H9 (cell line): ENCODE results near the gene CAPSL. TPM values are rescaled to one million over a fixed set of nuclear protein-coding genes. Genes with fewer than 3 reads are reported as not detected.

ENCODE experiments used
- DNase-seq: peaks from one replicate; pipeline ENCODE4 v3.0.0-alpha.2; 2017
- H2AFZ ChIP-seq: one replicate; pipeline ENCODE4 v1.6.1; 2013; ENCODE audit warnings: mild to moderate bottlenecking, low read length, control low read depth, moderate library complexity
- H2AK5ac ChIP-seq: 2 replicates; pipeline ENCODE4 v1.6.1; 2013; ENCODE audit warnings: low read length, control low read depth, mixed read lengths; ENCODE audit not compliant: insufficient read length
- H2BK120ac ChIP-seq: one replicate; pipeline ENCODE4 v1.6.1; 2013; ENCODE audit warnings: low read depth, mild to moderate bottlenecking, low read length, control low read depth, inconsistent platforms; ENCODE audit not compliant: poor library complexity, severe bottlenecking
- H2BK12ac ChIP-seq: 2 replicates; pipeline ENCODE4 v1.6.1; 2013; ENCODE audit warnings: low read length, control low read depth, mixed read lengths, low read depth; ENCODE audit not compliant: insufficient read length
- H2BK15ac ChIP-seq: 2 replicates; pipeline ENCODE4 v1.6.1; 2013; ENCODE audit warnings: low read depth, low read length, control low read depth
- H2BK20ac ChIP-seq: one replicate; pipeline ENCODE4 v1.6.1; 2013; ENCODE audit warnings: low read depth, mild to moderate bottlenecking, low read length, control low read depth, inconsistent platforms; ENCODE audit not compliant: poor library complexity, severe bottlenecking
- H2BK5ac ChIP-seq: 2 replicates; pipeline ENCODE4 v1.6.1; 2013; ENCODE audit warnings: low read length, control low read depth, mixed read lengths; ENCODE audit not compliant: insufficient read length
- H3K14ac ChIP-seq: 2 replicates; pipeline ENCODE4 v1.6.1; 2013; ENCODE audit warnings: low read length, control low read depth; ENCODE audit not compliant: insufficient read depth
- H3K18ac ChIP-seq: 2 replicates; pipeline ENCODE4 v1.6.1; 2013; ENCODE audit warnings: low read depth, mild to moderate bottlenecking, mixed read lengths, low read length, control low read depth; ENCODE audit not compliant: insufficient read length
- H3K23ac ChIP-seq: 2 replicates; pipeline ENCODE4 v1.6.1; 2013; ENCODE audit warnings: low read length, control low read depth, mixed read lengths, low read depth; ENCODE audit not compliant: insufficient read length
- H3K23me2 ChIP-seq: 2 replicates; pipeline ENCODE4 v1.6.1; 2013; ENCODE audit warnings: low read depth, mild to moderate bottlenecking, mixed read lengths, low read length, control low read depth; ENCODE audit not compliant: insufficient read length, poor library complexity, severe bottlenecking
- H3K27ac ChIP-seq: 2 replicates; pipeline ENCODE4 v1.5.1; 2013; ENCODE audit warnings: low read length, control low read depth, mixed read lengths, low read depth; ENCODE audit not compliant: insufficient read length
- H3K27me3 ChIP-seq: 2 replicates; pipeline ENCODE4 v1.6.1; 2013; ENCODE audit warnings: low read length, control low read depth, inconsistent platforms; ENCODE audit not compliant: insufficient read depth
- H3K4ac ChIP-seq: 2 replicates; pipeline ENCODE4 v1.6.1; 2013; ENCODE audit warnings: low read depth, mild to moderate bottlenecking, control low read depth, inconsistent platforms, low read length, moderate library complexity
- H3K4me1 ChIP-seq: 2 replicates; pipeline ENCODE4 v1.6.1; 2013; ENCODE audit warnings: low read length, control low read depth, inconsistent platforms; ENCODE audit not compliant: insufficient read depth
- H3K4me2 ChIP-seq: 2 replicates; pipeline ENCODE4 v1.6.1; 2013; ENCODE audit warnings: low read length, control low read depth, mixed read lengths; ENCODE audit not compliant: insufficient read length, insufficient read depth
- H3K56ac ChIP-seq: 2 replicates; pipeline ENCODE4 v1.6.1; 2013; ENCODE audit warnings: low read depth, mild to moderate bottlenecking, mixed read lengths, low read length, control low read depth; ENCODE audit not compliant: insufficient read length
- H3K79me1 ChIP-seq: 2 replicates; pipeline ENCODE4 v1.6.1; 2013; ENCODE audit warnings: low read depth, mild to moderate bottlenecking, moderate library complexity, low read length, control low read depth, inconsistent platforms; ENCODE audit not compliant: insufficient read depth, poor library complexity, severe bottlenecking
- H3K79me2 ChIP-seq: 2 replicates; pipeline ENCODE4 v1.6.1; 2013; ENCODE audit warnings: low read length, control low read depth, inconsistent platforms; ENCODE audit not compliant: insufficient read depth
- H3K9ac ChIP-seq: 2 replicates; pipeline ENCODE4 v1.6.1; 2013; ENCODE audit warnings: low read length, control low read depth, mixed read lengths; ENCODE audit not compliant: insufficient read length; ENCODE audit errors: extremely low read depth
- H3K9me3 ChIP-seq: one replicate; pipeline ENCODE4 v1.6.1; 2013; ENCODE audit warnings: low read depth, low read length, inconsistent platforms; ENCODE audit not compliant: control insufficient read depth
- H3T11ph ChIP-seq: one replicate; pipeline ENCODE4 v1.6.1; 2013; ENCODE audit warnings: mild to moderate bottlenecking, low read length, control low read depth, inconsistent platforms
- H4K20me1 ChIP-seq: one replicate; pipeline ENCODE4 v1.6.1; 2013; ENCODE audit not compliant: control insufficient read depth, insufficient read length, insufficient read depth
- H4K5ac ChIP-seq: 2 replicates; pipeline ENCODE4 v1.6.1; 2013; ENCODE audit warnings: low read depth, mild to moderate bottlenecking, mixed read lengths, low read length, control low read depth; ENCODE audit not compliant: insufficient read length
- H4K8ac ChIP-seq: replicated peaks from 2 replicates; pipeline ENCODE4 v1.6.1; 2013; ENCODE audit warnings: low read length, control low read depth, mixed read lengths, low read depth; ENCODE audit not compliant: insufficient read length
- H4K91ac ChIP-seq: 2 replicates; pipeline ENCODE4 v1.6.1; 2013; ENCODE audit warnings: low read depth, mild to moderate bottlenecking, moderate library complexity, mixed read lengths, low read length, control low read depth; ENCODE audit not compliant: insufficient read length
- H3K27ac Mint-ChIP-seq, 3 experiments: 2 replicates in 2 of 3; 3 replicates in 1 of 3; pipeline ENCODE4 v1.8.0; 2020 to 2021; ENCODE audit warnings: mixed read lengths in 3 of 3, mild to moderate bottlenecking in 1 of 3, moderate library complexity in 1 of 3
- H3K27me3 Mint-ChIP-seq: 2 replicates; pipeline ENCODE4 v1.8.0; 2021; ENCODE audit warnings: low read depth, mild to moderate bottlenecking, moderate library complexity, mixed read lengths
- H3K36me3 Mint-ChIP-seq, 3 experiments: 2 replicates in 2 of 3; 3 replicates in 1 of 3; pipeline ENCODE4 v1.8.0; 2020 to 2021; ENCODE audit warnings: low read depth in 3 of 3, mixed read lengths in 3 of 3; ENCODE audit not compliant: insufficient read depth in 1 of 3
- H3K4me1 Mint-ChIP-seq, 2 experiments: 2 replicates each; pipeline ENCODE4 v1.8.0; 2020; ENCODE audit warnings: mixed read lengths in 2 of 2
- H3K4me3 Mint-ChIP-seq, 2 experiments: 2 replicates in 1 of 2; 3 replicates in 1 of 2; pipeline ENCODE4 v1.8.0; 2020 to 2021; ENCODE audit warnings: mild to moderate bottlenecking in 2 of 2, mixed read lengths in 2 of 2, moderate library complexity in 1 of 2
- H3K9me3 Mint-ChIP-seq, 2 experiments: 2 replicates in 1 of 2; 3 replicates in 1 of 2; pipeline ENCODE4 v1.8.0; 2020; ENCODE audit warnings: mild to moderate bottlenecking in 2 of 2, mixed read lengths in 2 of 2, moderate library complexity in 1 of 2
- WGBS: extraction: QIAGEN DNeasy Blood & Tissue Kit; methylation state at CpG from one replicate; pipeline ENCODE4 v1.1.7; 2013; ENCODE audit warnings: missing lambda C conversion rate, low lambda C conversion rate, mixed read lengths; ENCODE audit not compliant: insufficient read length; ENCODE audit errors: extremely low coverage; 5-methylcytosine and 5-hydroxymethylcytosine counted together
- total RNA-seq: library from RNA; stranded (reverse); gene quantifications from 2 replicates; pipeline ENCODE4 v1.2.1, GENCODE V29; 2021
- TF ChIP-seq, protein P1 (sequence below): fragments of 200-600 bp; sonication (generic); conservative IDR thresholded peaks from 3 replicates; pipeline ENCODE4 v1.8.0; 2021; ENCODE audit warnings: antibody characterized with exemption, mild to moderate bottlenecking

The CAPSL gene
- total RNA-seq, 1 experiment from 2014 or later, result not detected

DNA sequence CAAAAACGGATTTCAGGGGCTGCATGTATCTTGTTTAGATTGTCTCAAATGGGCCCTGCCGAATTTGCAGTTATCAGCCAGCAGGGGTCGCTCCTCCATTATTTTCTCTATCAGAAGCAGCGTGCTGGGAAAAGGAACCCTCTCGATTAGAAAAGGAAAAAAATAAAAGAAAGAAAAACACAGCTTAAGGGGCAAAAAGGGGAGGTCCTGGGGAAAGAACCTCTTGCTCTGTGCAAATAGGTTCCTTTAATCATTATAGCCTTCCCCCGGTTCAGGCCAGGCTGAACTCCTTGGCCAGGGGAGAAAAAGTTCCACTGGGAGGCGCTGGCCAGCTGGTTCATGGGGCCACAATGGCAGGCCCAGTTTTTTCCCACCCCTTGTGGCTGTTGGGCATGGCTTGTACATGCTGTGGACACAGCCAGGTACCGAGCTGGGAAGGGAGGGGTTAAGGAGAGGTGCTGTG, 25.0 kb upstream of the CAPSL start:
- no peak overlapping the region for H3K23ac ChIP-seq
- no CpG with 5 or more reads among the region's 8 CpGs for WGBS
- H3K79me2 ChIP-seq, result no peaks in the 10 kb centered on the region
- no peak overlapping the region; a peak in 1 of 7 replicates for H3K27ac Mint-ChIP-seq
- H3K4me1 Mint-ChIP-seq, result no peaks in the 10 kb centered on the region
- peaks cover 20 to 21% of the 10 kb centered on the region in 2 experiments for H3K9me3 Mint-ChIP-seq
- H3K9me3 ChIP-seq, result peaks cover 6% of the 10 kb centered on the region
- 0 out of 5 replicates have a peak overlapping the region, but pooled peaks of 1 of the 2 experiments have one; percentile 30 for H3K4me3 Mint-ChIP-seq
- H4K5ac ChIP-seq, result no peak overlapping the region
- H2AK5ac ChIP-seq, result no peak overlapping the region
- H3K23me2 ChIP-seq, result no peaks in the 10 kb centered on the region
- no peaks in the 10 kb centered on the region for H4K20me1 ChIP-seq
- no peak overlapping the region for H2BK12ac ChIP-seq
- H2AFZ ChIP-seq, result no peak overlapping the region
- H2BK15ac ChIP-seq, result no peak overlapping the region
- H2BK120ac ChIP-seq, result no peak overlapping the region
- no peak overlapping the region for H4K91ac ChIP-seq
- no peak overlapping the region for H2BK5ac ChIP-seq
- H3K56ac ChIP-seq, result no peak overlapping the region
- no peak overlapping the region for H3K27ac ChIP-seq
- no peak overlapping the region for H3K14ac ChIP-seq
- no peaks in the 10 kb centered on the region for H3K27me3 ChIP-seq
- no peak overlapping the region for H3K4me2 ChIP-seq
- H3K4ac ChIP-seq, result no peak overlapping the region
- DNase-seq, result peak; percentile 69
- peaks cover 13% of the 10 kb centered on the region for H3K27me3 Mint-ChIP-seq
- TF ChIP-seq, protein P1, sequence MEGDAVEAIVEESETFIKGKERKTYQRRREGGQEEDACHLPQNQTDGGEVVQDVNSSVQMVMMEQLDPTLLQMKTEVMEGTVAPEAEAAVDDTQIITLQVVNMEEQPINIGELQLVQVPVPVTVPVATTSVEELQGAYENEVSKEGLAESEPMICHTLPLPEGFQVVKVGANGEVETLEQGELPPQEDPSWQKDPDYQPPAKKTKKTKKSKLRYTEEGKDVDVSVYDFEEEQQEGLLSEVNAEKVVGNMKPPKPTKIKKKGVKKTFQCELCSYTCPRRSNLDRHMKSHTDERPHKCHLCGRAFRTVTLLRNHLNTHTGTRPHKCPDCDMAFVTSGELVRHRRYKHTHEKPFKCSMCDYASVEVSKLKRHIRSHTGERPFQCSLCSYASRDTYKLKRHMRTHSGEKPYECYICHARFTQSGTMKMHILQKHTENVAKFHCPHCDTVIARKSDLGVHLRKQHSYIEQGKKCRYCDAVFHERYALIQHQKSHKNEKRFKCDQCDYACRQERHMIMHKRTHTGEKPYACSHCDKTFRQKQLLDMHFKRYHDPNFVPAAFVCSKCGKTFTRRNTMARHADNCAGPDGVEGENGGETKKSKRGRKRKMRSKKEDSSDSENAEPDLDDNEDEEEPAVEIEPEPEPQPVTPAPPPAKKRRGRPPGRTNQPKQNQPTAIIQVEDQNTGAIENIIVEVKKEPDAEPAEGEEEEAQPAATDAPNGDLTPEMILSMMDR, result peak; percentile 93
- no peak overlapping the region for H3K9ac ChIP-seq
- H2BK20ac ChIP-seq, result no peak overlapping the region
- no peak overlapping the region for H3K18ac ChIP-seq
- H3K4me1 ChIP-seq, result no peaks in the 10 kb centered on the region
- no peak overlapping the region for H4K8ac ChIP-seq
- no peak overlapping the region for H3T11ph ChIP-seq
- H3K79me1 ChIP-seq, result no peaks in the 10 kb centered on the region
- H3K36me3 Mint-ChIP-seq, result peaks cover 0 to 12% (median 6%) of the 10 kb centered on the region in 3 experiments; a peak in 6 of 7 replicates
